HG02885 (cell line): Measurements from ENCODE around the gene GDI2.
A peak's percentile ranks its signal among the peaks of the same experiment; 100 is the strongest.
"Not testable (repeated sequence)": the region's sequence is repeated elsewhere in the genome, so short reads cannot be mapped to it uniquely, and the experiment has no call there.

Experiments used
- ATAC-seq: cut with Tn5 transposase; IDR thresholded peaks from one replicate; pipeline ENCODE4 v1.9.1; 2021; ENCODE audit warnings: mild to moderate bottlenecking; ENCODE audit not compliant: unreplicated experiment, poor library complexity

The GDI2 gene

DNA sequence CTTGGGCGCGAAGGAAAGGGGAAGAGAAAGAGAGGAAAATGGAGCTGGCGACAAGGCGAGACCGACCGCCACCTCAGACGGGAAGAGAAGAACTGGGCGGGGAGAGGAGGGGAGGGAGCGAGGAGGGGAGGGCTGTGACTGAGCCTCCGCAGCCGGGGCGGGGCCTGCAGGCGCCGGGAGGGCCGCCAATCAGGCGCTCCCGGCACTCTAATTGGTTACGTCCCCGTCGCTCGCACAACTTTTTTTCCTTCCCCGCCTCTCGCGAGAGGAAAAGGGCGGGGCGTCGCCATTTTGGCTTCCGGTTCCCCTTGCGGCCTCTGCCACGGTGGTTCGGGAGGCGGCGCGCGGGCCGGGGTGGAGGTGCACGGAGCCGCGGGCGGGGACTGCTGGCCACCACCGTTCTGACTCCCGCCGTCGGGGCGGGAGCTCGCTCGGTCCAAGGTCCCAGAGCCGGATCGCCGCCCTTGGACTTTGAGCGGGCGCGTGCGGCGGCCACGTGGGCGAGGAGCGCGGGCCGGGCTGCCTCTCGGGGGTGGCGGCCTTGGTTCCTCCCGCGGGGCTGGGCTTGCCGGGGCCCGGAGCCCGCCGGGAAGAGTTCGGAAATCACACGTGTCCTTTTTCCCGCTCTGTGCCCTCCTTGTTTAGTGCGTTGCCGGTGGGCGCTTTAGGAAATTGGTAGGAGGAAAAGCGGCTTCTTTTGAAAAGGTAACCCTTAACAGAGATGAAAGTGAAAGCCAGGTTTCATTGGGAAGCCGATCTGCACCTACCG, at the start of gene GDI2:
GDI2 (minus strand) TSS at position 94 of the 769 bp plus-strand sequence. CDS start 176 bp downstream, outside the sequence.
- peak; percentile 83 for ATAC-seq

DNA sequence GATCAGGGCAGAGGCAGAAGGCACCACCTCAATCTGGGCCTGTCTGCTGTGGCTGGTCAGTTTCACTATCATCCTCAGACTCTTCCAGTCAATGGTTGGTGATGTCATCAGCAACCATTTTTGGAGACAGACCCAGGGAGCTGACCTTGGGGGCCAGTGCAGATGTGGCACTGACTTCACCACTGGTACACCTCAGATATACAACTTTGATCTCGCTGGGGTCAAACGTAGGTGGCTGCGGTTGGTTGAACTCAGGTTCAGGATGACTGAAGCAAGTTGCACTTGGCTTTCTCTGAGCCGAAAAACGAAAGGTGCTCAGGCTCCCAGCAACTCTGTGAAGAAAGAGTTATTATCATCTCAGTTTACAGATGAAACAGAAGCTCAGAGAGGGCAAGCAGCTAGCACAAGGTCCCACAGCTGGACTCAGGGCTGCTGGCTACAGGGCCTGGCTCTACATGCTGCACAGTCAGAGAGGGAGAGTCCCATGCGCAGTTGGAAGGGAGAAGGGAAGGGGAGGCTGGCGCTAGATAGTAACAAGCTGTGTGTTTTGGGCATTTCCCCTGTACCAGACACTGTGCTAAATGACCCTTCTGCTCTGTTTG, 49.2 kb upstream of the GDI2 start:
- ATAC-seq, result peak; percentile 97

DNA sequence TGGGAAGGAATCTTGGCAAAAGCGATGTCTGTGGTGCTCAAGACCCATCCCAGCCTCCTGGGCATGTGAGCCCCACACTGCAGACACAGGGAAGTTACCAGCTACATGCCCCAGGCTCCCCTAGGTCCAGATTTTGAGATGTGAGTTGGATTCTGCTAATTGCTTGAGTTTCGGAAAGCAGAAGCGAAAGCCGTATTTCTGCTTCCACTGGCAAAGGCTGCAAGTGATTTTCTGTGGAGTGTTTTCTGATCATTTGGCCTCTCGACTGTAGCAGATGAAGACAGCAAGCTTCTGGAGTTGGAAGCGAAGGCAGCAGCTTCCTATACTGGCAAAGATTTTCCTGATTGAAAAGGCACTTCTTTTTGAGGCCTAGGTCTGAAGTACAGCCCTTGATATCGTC, 46.8 kb upstream of the GDI2 start:
- ATAC-seq, result no peak

DNA sequence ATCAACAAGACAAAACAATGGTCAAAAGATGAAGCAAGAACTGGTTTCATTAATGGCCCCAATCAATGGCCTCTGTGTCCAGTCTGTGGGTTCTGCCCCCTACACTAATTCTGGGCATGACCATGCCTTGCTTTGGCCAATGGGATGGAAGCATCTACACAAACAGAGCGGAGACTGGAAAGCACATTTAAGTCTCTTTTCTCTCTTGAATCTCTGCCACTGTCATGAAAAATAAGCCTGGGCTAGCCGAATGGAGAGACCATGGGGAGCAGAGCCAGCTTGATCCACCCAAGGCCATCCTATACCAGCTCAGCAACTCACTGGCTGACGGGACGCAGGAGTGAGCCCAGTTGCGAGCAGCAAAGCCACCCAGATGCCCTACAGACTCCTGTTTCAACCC, 45.6 kb upstream of the GDI2 start:
- no peak for ATAC-seq

DNA sequence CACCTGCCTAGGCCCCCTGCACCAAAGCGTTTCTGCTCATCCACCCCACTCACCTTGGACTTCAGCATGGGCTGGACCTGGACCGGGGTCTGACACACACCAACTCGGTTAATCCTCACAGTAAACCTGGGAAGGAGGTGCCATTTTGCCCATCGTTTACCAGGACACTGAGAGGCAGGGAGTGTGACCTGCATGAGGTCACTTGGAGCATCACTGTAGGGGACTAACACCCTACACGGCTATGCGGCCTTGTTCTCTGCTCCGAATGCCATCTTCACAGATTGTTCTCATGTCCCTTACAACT, 43.4 kb upstream of the GDI2 start:
- no peak for ATAC-seq

DNA sequence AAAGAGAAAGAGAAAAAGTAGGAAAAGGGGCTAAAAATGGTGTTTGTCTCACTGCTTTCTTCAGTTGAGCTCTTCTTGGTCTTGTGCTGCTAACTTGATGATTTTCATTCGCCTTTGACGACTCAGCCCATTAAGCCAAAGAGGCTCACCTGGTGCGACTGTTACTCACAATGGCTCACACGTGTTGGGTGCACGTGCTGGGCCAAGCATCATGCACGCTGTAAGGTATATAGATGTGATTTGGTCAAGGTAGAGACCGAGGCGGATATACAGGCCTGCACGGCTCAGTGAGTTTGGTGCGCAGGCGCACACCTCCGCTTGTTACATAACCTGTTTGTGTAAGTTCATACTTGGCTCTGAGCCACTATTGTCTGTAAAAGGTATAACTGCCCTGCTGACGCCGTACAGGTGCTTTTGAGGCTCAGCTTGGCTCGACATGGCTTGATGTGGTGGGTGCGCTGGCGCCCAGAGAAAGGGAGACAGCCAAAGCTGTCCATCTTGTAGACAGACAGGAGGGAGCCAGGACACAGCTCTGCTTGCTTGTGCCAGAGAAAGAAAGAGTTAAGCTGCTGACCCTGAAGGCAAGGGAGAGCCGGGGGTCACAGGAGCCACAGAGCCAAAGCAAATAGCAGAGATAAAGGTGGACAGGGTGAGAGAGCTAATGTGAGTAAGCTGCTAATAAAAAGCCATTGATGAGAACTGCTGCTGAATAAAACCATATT, 42.9 kb upstream of the GDI2 start:
- no peak for ATAC-seq

DNA sequence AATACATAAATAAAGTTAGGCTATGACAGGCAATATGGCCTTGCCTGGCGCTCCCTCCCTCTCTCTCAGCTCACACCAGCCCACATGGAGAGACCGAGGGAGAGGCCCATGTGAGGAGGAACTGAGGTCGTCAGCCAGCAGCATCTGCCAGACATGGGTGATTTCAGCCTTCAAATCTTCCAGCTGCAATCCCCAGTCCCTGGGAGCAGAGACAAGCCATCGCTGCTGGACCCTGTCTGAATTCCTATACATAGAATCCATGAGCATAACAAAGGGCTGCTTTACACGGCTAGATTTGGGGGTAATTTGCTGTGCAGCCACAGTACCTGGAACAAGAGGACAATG, 40.9 kb upstream of the GDI2 start:
- ATAC-seq, result no peak

DNA sequence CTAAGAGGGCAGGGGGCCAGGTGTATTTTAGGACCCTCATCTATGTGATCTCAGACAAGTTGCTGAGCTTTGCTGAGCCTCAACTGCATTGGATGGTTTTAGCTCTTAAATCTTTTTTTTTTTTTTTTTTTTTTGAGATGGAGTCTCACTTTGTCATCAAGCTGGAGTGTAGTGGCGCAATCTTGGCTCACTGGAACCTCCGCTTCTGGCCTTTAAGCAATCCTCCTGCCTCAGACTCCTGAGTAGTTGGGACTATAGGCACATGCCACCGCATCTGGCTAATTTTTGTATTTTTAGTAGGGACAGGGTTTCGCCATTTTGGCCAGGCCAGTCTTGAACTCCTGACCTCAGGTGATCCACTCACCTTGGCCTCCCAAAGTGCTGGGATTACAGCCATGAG, 33.4 kb upstream of the GDI2 start:
- not testable (repeated sequence) for ATAC-seq

DNA sequence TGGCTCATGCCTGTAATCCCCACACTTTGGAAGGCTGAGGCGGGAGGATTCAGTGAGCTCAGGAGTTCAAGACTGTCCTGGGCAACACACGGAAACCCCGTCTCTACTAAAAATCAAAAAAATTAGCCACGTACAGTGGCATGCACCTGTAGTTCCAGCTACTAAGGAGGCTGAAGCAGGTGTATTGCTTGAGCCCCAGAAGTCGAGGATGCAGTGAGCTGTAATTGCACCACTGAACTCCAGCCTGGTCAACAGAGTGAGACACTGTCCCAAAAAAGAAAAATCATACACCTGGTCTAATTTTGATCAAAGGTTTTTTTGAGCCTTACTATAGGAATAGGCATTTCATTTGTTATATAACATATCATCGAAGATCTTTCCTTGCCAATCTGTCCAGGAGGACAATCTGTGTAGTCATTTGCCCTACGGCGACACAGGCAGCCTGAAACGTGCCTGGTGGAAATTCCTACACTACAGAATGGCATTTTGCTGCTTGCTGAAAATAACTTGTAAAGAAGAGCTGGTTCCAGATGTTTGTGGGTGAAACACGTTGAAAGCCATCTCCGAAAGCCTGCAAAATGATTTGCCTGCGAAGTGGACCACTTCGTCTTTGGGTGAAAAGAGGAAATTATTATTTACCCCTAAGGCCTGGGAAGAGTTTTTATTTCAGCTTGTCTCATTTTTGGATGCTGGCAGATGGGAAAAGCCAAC, 31.3 kb upstream of the GDI2 start:
- ATAC-seq, result no peak

DNA sequence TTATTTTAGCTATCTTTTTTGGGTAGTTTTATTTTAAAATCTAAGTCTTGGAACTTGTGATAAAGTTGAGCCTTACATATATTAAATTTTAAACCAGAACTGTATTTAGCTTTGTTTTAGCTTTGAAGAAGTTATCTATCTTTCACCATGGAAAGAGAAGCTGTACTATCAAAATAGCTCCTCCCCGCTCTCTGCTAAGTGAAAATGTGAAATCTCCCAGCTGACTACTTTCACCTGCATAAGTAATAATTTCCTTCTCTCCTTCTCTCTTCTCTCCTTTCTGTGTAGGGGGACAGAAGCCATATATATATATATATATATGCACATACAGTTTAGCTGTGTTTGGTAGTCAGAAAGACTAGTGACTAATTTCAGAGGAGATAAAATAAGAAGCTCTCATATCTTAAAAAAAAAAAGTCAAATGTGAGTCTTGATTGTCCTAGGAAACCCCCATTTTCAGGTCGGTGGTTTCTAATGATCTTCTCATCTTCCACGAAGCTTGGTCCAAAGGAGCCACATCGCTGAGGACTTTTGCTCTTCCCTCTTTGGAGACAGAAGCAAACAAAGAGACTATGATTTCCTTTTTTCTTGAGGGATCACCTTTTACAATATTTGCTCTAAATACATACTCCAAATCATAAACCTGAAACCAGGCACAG, 30.6 kb upstream of the GDI2 start:
- ATAC-seq, result peak; percentile 30

DNA sequence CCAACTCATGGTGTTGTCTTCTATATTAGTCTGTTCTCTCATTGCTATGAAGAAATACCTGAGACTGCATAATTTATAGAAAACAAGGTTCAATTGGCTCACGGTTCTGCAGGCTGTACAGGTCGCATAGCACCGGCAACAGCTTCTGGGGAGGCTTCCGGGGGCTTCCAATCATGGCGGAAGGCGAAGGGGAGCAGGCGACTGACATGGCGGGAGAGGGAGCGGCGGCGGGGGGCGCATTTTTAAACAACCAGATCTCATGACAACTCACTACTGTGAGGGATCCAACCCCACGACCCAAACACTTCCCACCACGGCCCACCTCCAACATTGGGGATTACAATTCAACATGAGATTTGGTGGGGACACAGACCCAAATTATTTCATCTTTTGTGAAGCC, 28.7 kb upstream of the GDI2 start:
- no peak for ATAC-seq

DNA sequence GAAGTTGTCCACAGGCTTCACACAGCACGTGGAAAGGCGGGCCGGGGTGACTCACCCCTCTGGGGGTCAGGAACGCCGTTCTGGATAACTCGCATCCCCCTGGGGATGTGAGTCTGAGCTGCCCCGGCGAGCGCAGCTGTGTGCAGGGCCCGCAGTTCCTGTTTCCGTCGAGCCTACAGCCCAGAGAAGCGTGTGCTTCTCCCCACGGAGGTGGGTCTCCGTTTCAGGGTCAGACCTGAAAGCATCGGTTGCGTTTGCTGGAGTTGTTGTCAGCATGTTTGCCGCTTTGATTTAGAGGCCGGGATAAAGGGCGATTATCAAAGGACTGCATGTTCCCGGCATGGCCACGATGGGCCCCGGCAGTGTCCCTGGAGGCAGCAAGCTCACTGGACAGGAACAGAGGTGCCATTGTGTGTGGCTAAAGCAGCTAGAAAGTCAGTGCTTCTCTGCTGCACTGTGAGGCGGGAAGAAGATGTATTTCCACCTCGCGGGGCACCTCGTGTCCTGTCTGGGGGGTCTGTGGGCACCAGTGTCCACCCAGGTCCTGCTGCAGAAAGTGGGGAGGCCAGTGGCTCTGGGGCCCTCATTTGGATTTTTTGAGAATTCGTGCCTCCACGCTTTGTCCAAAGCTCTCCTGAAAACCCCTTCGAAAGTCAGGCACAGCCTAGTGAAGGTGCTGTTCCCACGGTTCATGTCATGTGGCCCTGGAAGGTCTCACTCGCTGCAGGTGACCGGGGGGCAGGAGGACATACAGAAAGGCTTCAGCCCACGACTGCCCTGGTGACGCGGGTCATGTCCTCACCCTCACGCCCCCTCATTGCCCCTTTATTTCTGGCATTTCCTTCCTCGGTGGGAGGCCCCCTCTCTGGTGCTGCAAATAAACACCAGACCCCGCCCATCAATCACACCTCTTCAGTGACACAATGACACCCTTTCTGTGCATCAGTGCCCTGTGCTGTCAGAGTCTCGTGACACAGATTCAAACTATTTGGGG, 27.4 kb upstream of the GDI2 start:
- ATAC-seq, result peak; percentile 78

DNA sequence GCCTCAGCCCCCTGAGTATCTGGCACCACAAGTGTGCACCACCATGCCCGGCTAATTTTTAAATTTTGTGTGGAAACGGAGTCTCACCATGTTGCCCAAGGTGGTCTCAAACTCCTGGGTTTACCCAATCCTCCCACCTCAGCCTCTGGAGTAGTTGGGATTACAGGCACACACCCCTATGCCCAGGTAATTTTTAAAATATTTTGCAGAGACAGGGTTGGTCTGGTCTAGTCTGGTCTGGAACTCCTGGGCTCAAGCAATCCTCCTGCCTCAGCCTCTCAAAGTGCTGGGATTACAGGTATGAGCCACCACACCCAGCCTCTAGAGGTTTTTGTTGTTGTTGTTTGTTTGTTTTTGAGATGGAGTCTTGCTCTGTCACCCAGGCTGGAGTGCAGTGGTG, 22.9 kb upstream of the GDI2 start:
- not testable (repeated sequence) for ATAC-seq

DNA sequence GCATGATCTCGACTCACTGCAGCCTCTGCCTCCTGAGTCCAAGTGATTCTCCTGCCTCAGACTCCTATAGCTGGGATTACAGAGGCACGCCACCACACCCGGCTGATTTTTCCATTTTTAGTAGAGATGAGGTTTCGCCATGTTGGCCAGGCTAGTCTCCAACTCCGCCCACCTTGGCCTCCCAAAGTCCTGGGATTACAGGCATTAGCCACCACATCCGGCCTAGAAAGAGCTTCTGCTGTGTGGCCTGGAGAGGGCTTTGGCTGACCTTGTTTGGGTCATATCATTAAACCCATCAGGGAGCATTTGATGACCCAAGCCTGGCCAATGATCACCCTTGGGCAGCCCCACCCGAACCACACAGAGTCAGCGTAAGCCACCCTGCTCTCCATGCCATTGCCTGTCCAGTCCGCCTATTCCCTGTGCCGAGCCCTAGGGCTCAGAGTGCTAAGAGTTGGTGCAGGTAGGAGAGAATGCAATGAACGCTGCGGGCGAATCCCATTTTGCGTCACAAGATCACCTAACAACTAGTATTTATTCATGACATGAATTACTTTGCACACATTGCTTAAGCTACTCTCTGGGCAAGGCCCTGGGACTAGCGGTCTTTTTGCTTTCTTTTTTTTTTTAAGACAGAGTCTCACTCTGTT, 22.3 kb upstream of the GDI2 start:
- ATAC-seq, result no peak

DNA sequence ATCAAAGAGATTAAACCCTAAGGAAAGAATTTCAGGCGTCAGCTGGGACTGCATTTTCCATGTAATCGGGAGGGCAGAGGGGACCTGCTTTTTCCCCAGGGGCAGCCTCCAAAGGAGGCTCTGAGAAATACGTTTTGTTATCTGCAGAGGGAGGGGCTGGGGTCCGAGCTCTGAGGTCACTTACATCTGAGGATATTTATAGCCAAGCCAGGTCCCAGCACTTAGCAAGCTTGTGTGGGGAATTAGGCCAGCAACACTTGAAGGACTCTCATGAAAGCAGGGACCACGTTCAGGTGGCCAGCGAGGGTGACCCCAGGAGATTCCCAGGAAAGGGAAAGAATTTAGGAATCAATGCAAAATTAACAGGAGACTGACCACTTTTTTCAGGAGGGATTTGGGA, 20.6 kb upstream of the GDI2 start:
- ATAC-seq, result no peak

DNA sequence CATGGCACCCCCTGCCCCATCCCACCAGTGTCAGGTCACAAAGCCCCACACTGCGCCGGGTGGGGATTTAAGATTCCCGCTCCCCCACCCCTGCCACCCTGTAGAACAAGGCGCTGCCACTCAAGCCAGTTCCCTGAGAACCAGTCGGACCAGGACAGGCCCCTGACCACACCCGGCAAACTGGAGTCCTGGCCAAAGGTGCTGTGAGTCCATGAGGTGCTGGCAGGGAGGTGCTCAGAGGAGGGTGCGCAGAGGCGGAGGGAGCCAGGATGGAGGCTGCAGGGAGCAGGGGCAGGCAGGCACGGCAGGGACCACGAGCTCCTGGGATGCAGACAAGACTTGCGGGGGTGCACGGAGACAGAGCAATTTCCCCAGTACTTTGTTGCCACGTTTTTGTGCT, 19.7 kb upstream of the GDI2 start:
- ATAC-seq, result no peak

DNA sequence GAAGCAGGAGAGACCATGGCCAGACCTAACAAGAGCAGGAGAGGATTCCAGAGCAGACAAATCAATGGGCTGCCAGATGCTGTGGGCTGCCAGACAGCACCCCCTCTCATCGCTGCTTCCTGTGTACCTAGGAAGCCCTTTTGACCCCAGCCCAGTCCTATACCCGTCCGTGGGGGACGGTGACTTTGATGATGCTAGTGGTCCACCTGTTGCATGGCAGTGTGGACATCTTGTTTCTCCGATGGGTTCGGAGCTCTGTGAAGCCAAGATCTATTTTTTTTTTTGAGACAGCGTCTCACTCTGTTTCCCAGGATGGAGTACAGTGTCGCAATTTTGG, 18.2 kb upstream of the GDI2 start:
- ATAC-seq, result no peak

DNA sequence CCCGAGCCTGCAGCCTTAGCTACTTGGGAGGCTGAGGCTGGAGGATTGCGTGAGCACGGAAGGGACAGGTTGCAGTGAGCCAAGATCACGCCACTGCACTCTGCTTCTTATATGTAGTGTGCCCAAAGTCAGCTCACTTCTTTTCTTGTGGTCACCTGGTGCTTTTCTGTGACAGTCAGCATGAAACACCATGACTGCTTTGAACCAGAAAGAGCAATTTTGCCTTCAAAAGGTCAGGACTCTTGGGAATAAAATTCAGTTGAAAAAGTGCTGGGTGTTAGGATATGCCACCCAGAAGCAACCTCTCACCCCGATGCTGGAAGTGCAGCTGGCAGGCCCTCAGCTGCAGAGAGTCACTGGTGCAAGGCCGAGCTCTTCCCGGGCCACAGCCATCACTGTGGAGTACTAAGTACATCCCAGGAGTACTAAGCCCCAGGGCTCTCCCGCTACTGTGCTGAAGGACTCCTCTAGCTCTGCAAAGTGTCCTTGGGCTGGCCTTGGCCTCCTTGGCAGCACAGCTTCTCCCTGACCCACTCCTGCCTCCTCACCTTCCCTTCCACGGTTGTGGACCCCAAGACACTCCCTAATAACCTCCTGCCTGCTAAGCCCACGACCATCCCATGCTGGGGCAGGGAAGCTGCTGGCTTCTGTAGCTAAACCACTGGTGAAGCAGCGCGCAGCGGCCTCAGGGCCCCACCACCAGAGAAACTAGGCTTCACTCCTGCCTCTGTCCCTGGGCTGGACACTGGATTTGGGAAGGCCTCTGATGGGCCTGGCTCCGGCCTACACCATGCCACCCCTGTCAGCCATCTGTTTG, 17.6 kb upstream of the GDI2 start:
- no peak for ATAC-seq
